Left colon (tissue), 2 donors: ENCODE measurements around the gene USP9Y. TPM values are rescaled to one million over a fixed set of nuclear protein-coding genes. Genes with fewer than 3 reads are reported as not detected.

Experiments
- ATAC-seq: fragments of 200-7000 bp; cut with Tn5 transposase; one replicate; pipeline ENCODE4 v1.9.1; 2020; ENCODE audit warnings: mild to moderate bottlenecking, moderate library complexity
- DNase-seq, 2 donors: peaks; one replicate each; pipeline ENCODE4 v3.0.0-alpha.2; 2020
- intact Hi-C, 2 donors: fragments of 100-400 bp; cut with DNase I in 1 of 2; cut with micrococcal nuclease in 1 of 2; formaldehyde crosslinking; loops; one replicate each; pipeline versions ENCODE4 v1.11.2 to v1.14.0; 2022; cut with DNase I, micrococcal nuclease
- total RNA-seq, 2 donors: library from RNA; stranded (reverse); fragmentation: NEBNext Ultra II Directional; extraction: Animal tissue kit (Norgen Biotek cat#: 25700); gene quantifications; one replicate each; pipeline ENCODE4 v1.2.1, GENCODE V29; 2021
- donor health status: DM: no; HTN: no; CAD: no.
- donor health status: DM: yes; HTN: yes; CAD: no.

The USP9Y gene
- total RNA-seq, 2 donors from 2014 or later = not detected

DNA sequence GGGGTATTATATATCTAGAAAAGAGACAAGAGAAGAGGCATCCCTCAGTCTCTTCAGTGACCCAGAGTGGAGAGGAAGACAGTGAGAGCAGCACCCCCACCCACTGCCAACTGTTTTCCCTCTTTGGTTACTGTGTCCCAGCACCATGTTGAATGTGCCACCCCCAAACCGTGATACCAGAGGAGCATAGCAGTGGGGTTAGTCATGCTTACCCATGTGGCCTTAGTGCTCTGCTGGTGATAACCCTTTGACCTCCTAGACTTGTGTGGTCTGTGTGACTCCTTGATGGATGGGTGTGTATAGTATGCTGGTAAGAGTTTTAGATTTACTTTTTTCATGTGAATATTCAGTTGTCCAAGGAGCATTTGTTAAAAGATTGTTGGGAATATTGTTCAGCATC lies 48.3 kb downstream of the USP9Y start:
- intact Hi-C loops = no loop called here
- no peak for DNase-seq
- no peak for ATAC-seq

- intact Hi-C loops = no loop called here
- no peak for DNase-seq
- ATAC-seq = no peak
These were observed 51.8 kb downstream of the USP9Y start for GRCh38 chrY:12752856-12753255.

DNA sequence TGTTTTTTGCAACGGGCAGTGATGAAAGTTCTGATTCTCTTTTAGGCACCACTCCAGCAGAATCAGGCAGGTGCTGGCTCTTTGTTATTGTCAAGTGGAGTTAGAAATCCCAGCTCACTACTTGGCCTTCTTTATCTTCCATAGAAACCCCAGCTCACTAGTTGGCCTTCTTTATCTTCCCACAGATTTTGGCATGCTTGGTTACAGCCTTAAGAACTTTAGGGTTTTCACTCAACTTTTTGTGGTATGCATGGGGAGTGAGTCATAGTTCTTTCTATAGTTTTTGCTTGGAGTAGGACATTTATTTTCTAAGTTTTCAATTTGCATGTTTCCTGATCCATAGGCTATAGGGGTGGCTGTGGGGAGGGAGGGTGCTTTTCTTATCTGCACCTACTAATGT lies 55.0 kb downstream of the USP9Y start:
- ATAC-seq (no peak), DNase-seq (no peak)
- intact Hi-C loops = no loop called here

DNA sequence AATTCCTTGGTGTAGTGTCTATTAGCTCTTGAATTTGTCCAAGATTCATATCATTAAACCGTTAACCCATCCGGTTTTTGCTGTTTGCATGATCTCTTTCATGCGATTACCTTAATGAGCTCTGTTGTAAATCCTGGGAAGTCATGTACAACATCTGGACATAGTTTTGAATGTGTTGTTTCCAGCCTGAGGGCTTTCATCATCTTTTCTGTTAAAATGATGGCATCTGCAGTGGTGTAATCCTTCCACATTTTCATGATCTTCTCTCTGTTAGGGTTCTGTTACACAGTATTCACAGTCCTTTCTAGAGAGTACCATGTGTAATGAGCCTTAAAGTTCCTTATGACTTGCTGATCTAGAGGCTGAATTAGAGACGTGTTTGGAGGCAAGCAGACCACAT lies 64.9 kb downstream of the USP9Y start:
- ATAC-seq (no peak), DNase-seq (no peak)
- intact Hi-C loops = no loop called here

GRCh38 chrY:12784521-12784920 lies 83.5 kb downstream of the USP9Y start:
- no peak for ATAC-seq

GRCh38 chrY:12793999-12794398 lies 93.0 kb downstream of the USP9Y start:
- DNase-seq (no peak), ATAC-seq (no peak)
- intact Hi-C loops = no loop called here

More at GRCh38 chrY:12784521-12784920, 83.5 kb downstream of the USP9Y start:
- DNase-seq = no peak
- intact Hi-C loops = no loop called here

- intact Hi-C loops = no loop called here
These were observed 107.0 kb downstream of the USP9Y start for GRCh38 chrY:12808046-12808445.

GRCh38 chrY:12809034-12809433 lies 108.0 kb downstream of the USP9Y start:
- no peak for ATAC-seq
- no peak for DNase-seq
- intact Hi-C loops = no loop called here

More at GRCh38 chrY:12808046-12808445, 107.0 kb downstream of the USP9Y start:
- ATAC-seq = no peak
- no peak for DNase-seq

DNA sequence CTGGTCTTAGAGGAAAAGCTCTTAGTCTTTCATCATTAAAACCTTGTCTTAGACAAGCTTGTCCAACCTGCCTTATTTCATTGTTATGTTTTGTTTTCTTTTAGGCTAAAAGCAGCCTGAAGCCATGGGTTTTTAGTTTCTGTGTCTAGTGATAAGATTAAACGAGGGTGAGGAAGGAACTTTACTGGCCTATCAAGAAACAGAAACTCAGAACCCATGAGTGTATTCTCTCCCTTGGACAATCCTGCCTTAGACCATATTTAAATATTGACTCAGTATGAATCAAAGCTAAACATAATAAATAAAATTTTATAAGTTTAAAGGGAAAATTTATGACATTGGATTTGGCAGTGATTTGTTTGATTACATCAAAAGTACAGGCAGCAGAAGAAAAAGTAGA lies 122.4 kb downstream of the USP9Y start:
- intact Hi-C loops = no loop called here
- ATAC-seq (no peak), DNase-seq (no peak)

DNA sequence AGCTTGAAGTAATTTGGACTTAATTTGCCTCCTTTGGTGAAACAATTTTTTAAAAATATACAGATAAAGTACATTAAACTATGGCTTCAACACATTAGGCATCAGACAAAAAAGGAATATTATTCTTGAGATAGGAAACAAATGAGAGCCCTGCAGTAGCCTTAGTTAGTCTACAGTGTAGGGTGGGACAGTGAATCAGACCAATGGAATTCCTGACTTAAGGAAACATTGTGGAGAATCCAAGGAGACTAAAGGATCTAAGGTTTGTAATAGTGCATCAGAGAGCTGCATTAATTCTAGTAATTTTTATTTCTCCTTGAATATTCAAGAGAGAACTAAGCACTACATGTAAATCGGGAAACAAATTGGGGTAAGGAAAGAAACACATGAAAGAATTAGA lies 125.8 kb downstream of the USP9Y start:
- ATAC-seq (no peak), DNase-seq (no peak)
- intact Hi-C loops = no loop called here

DNA sequence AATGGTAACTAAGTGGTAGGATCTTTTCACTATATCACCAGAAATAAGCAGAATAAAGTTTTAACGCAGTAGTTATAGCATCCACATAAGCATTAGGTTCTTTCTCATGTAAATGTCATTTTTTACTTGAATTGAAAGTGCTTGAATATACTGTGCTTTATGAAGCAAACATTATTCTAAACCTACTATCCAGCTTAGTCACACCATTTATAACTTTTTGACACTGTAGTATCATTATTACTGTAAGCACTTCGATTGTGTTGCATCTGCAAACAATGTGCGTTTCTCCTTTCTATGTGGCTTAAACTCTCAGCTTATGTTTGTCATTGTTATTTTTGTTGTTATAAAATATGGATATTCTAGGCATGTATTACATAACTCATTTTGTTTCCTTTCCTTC lies 132.3 kb downstream of the USP9Y start:
- intact Hi-C loops = no loop called here
- no peak for DNase-seq
- ATAC-seq = no peak

DNA sequence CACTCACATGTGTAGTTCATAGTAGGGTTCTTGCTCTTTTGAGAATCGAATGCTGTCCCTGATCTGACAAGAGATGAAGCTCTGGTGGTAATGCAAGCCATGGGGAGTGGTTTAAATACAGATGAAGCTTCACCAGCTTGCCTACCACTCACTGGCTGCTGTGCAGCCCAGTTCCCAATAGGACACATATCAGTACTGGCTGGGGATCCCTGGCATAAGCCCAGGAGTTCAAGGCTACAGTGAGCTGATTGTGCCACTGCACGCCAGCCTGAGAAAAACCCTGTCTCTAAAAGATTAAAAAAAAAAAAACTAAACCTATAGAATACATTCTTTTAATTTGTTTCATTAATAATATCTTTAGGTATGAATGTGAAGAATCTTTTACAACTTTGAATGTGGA lies 136.5 kb downstream of the USP9Y start:
- no peak for DNase-seq
- intact Hi-C loops = no loop called here
- ATAC-seq = no peak

DNA sequence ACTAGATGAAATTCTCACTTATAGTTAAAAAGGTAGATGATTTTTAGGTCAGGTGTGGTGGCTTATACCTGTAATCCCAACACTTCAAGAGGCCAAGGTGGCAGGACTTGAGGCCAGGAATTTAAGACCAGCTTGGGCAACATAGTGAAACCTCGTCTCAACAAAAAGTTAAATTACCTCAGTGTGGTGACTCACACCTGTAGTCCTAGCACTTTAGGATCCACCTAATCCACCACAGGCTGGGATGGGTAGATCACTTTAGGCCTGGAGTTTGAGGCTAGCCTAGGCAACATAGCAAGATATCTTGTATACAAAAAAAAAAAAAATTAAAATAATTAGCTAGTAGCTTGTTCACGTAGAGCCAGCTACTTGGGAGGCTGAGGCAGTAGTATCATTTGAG lies 140.3 kb downstream of the USP9Y start:
- DNase-seq = no peak
- intact Hi-C loops = no loop called here
- no peak for ATAC-seq

DNA sequence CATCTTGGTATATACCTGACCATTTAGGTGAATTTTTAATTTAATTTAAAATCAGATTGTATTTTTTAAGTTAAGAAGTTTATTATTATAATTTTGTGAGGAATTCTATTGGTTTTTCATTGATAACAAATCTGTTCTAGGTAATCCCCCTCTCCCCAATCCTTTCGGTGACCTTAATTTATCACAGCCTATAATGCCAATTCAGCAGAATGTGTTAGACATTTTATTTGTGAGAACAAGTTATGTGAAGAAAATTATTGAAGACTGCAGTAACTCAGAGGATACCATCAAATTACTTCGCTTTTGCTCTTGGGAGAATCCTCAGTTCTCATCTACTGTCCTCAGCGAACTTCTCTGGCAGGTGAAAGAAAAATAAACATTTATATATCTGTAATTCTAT lies 145.8 kb downstream of the USP9Y start:
- ATAC-seq = no peak
- DNase-seq = no peak
- intact Hi-C loops = no loop called here

DNA sequence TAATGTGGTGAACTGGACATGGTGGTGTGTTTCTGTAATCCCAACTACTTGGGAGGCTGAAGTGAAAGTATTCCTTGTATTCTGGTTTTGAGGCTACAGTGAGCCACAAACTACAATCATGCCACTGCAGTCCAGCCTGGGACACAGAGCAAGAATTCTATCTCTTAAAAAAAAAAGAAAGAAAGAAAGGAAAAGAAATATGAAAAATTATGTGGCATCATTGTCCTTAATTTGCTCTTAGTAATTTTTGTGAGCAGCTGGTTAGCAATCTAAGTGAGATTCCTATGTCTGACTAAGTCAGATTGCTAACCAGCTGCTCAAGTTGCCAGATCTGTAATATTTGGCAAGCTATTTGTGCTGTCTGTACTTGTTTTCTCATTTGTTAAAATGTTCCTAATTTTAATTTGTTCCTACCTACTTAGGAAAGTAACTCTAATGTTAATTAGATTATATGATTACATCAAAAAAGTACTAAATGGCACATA lies 154.8 kb downstream of the USP9Y start:
- no peak for DNase-seq
- no peak for ATAC-seq
- intact Hi-C loops = no loop called here

DNA sequence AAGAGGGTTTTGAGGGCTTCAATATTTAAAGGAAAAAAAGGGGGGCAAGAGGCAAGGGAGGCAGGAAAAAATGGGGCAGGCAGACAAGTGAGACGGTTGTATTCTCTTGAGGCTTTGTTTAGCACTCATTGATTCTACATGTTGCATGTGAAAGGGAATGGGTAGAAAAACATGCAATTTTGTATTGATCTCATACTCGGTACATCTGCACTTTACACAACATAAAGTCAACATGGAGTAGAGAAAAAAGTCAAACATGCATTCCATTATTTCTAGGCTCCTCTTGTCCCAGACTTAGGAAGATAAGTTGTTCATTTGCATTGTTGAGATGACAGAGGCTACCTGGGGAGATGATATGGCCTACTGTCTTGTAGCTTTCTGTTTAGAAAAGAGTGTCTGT lies 166.9 kb downstream of the USP9Y start:
- intact Hi-C loops = no loop called here
- ATAC-seq = no peak
- DNase-seq = no peak

DNA sequence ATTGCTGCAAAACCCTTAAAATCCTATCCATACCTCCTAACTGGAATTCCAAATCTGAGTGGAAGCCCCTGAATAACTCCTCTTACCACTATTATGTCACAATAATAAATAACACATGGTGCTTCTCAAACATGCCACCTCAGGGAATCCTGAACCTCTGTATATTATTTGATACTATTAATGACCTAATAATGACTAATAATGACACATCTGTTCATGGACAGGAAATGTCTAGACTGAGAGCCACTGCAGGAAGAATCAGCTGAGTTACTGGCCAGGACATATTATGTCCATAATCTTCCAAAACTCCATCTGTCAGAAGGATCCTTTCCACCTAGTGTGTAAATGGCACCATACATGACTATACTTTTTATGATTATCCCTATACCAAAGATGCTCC lies 195.9 kb downstream of the USP9Y start:
- DNase-seq = no peak
- intact Hi-C loops = no loop called here
- no peak for ATAC-seq

DNA sequence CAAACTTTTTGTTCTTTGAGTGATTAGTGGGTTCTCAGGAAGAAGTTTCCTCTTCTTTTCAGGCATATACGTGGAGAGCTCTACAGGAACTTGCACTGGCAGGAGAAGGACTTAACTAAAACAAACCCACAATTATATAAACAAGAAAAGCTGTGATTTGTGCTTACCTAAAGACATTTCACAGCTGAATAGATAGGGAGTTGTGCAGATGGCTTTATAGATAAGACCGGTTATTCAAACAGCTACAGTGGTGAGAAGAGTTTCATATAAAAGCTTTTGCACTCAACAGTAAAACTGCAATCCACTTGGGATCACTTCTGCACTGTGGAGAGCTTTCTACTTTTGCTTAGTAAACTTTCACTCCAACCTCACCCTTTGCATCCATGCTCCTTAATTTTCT lies 197.6 kb downstream of the USP9Y start:
- ATAC-seq (no peak), DNase-seq (no peak)
- intact Hi-C loops = no loop called here

GRCh38 chrY:12904618-12905516 lies 203.8 kb downstream of the USP9Y start, which contains the start of gene DDX3Y:
Gene DDX3Y, plus strand, starts transcription at chrY:12904868. Its CDS starts 69 bp downstream, at chrY:12904937.
- DNase-seq = no peak
- intact Hi-C loops = no loop called here
- no peak for ATAC-seq

- intact Hi-C loops = no loop called here
- ATAC-seq (no peak), DNase-seq (no peak)
These were observed 204.5 kb downstream of the USP9Y start for GRCh38 chrY:12905517-12905872.

DNA sequence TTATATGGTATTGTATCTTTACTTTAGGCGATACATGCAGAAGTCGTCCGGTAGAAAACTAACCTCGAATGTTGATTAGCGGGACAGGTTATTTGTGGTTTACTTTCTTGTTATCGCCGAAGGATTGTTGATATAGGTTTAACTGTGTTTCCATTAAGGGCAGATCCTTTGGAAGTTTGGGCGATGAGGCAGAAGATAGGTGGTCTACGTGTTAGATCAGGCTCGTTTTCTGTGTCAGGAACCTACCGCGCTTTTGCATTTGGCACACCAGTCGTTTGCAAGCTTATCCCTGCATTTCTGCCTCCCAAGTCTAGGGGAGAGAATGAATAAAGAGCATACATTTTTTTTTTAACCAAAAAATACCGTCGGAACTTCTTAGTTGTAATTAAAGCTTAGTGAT lies 204.9 kb downstream of the USP9Y start:
- no peak for DNase-seq
- no peak for ATAC-seq
- intact Hi-C loops = no loop called here
